Smooth muscle cell (in vitro differentiated cells): ENCODE results near the gene CALR3. TPM values are rescaled to one million over a fixed set of nuclear protein-coding genes. Genes with fewer than 3 reads are reported as not detected.
"Not testable (repeated sequence)": the region's sequence is repeated elsewhere in the genome, so short reads cannot be mapped to it uniquely, and the experiment has no call there.

Experiments
- DNase-seq: peaks from one replicate; lab custom pipeline; 2025; ENCODE audit not compliant: unreplicated experiment; lab: John Stamatoyannopoulos, UW
- H2AFZ ChIP-seq: fragments of 200-600 bp; sonication (generic); 2 replicates; pipeline ENCODE4 v1.6.0; 2016; ENCODE audit warnings: antibody characterized with exemption, low read depth, mild to moderate bottlenecking
- H3F3A ChIP-seq: fragments of 200-600 bp; sonication (generic); 2 replicates; pipeline ENCODE4 v1.6.0; 2017; ENCODE audit warnings: antibody characterized with exemption, low read depth
- H3K27ac ChIP-seq: fragments of 200-600 bp; sonication (generic); 2 replicates; pipeline ENCODE4 v1.5.1; 2016; ENCODE audit warnings: low read depth, mild to moderate bottlenecking
- H3K27me3 ChIP-seq: fragments of 200-600 bp; sonication (generic); 2 replicates; pipeline ENCODE4 v1.6.1; 2016; ENCODE audit warnings: low read depth, mild to moderate bottlenecking
- H3K36me3 ChIP-seq: fragments of 200-600 bp; sonication (generic); 2 replicates; pipeline ENCODE4 v1.5.1; 2016; ENCODE audit warnings: low read depth
- H3K4me1 ChIP-seq: fragments of 200-600 bp; sonication (generic); 2 replicates; pipeline ENCODE4 v1.5.1; 2016; ENCODE audit warnings: low read depth
- H3K4me2 ChIP-seq: fragments of 200-600 bp; sonication (generic); 2 replicates; pipeline ENCODE4 v1.6.0; 2016; ENCODE audit warnings: mild to moderate bottlenecking
- H3K4me3 ChIP-seq: fragments of 200-600 bp; sonication (generic); 2 replicates; pipeline ENCODE4 v1.5.1; 2016; ENCODE audit warnings: mild to moderate bottlenecking
- H3K79me2 ChIP-seq: fragments of 200-600 bp; sonication (generic); 2 replicates; pipeline ENCODE4 v1.6.0; 2016; ENCODE audit warnings: low read depth, mild to moderate bottlenecking
- H3K9ac ChIP-seq: fragments of 200-600 bp; sonication (generic); 2 replicates; pipeline ENCODE4 v1.6.0; 2016; ENCODE audit warnings: low read depth
- H3K9me3 ChIP-seq: fragments of 200-600 bp; sonication (generic); replicated peaks from 2 replicates; pipeline ENCODE4 v1.5.1; 2016; ENCODE audit warnings: low read depth
- H4K20me1 ChIP-seq: fragments of 200-600 bp; sonication (generic); 2 replicates; pipeline ENCODE4 v1.6.0; 2016; ENCODE audit warnings: low read depth
- CTCF ChIP-seq: fragments of 200-600 bp; sonication (generic); IDR thresholded peaks from 2 replicates; pipeline ENCODE4 v1.5.1; 2017; ENCODE audit warnings: borderline replicate concordance, mild to moderate bottlenecking, antibody characterized with exemption; ENCODE audit not compliant: insufficient read depth, poor library complexity, severe bottlenecking
- WGBS: methylation state at CpG from one replicate; pipeline ENCODE4 v1.1.7; 2016; ENCODE audit warnings: low lambda C conversion rate; 5-methylcytosine and 5-hydroxymethylcytosine counted together
- polyA plus RNA-seq: library from polyadenylated mRNA; unstranded; fragments of >200 nt; fragmentation: Nextera tagmentation; extraction: Ambion mirVana; gene quantifications from 2 replicates; pipeline ENCODE4 v1.2.1, GENCODE V29; 2016
- total RNA-seq: library from RNA; depleted of rRNA; stranded (reverse); fragments of >200 nt; gene quantifications from 2 replicates; pipeline ENCODE4 v1.2.3, GENCODE V29; 2014

CALR3 gene
- total and polyA plus RNA-seq, 2 experiments from 2014 or later: not detected

GRCh38 chr19:16472992-16473391, 23.0 kb downstream of the CALR3 start:
- Histone ChIP-seq H3K27ac (no peak overlapping the region), H3K27me3 (no peaks in the 10 kb centered on the region), H3K9me3 (no peaks in the 10 kb centered on the region), H3K4me2 (no peak overlapping the region), H3K4me3 (no peak overlapping the region), H2AFZ (no peak overlapping the region), H3K4me1 (peaks cover 11% of the 10 kb centered on the region), H3K79me2 (peaks cover 35% of the 10 kb centered on the region), H4K20me1 (peaks cover 32% of the 10 kb centered on the region), H3F3A (no peaks in the 10 kb centered on the region), H3K36me3 (no peaks in the 10 kb centered on the region), H3K9ac (no peak overlapping the region)
- no peak for TF ChIP-seq CTCF
- WGBS: 95% methylated on average over 2 of the region's 2 CpGs
- no peak for DNase-seq

GRCh38 chr19:16472559-16472899, 23.4 kb downstream of the CALR3 start:
- peak overlapping the region; percentile 92 for H3K4me3 ChIP-seq
- H3K79me2 ChIP-seq: peaks cover 40% of the 10 kb centered on the region
- 77% methylated on average over 2 of the region's 2 CpGs for WGBS
- H3K4me1 ChIP-seq: peaks cover 11% of the 10 kb centered on the region
- H3F3A ChIP-seq, H3K27ac ChIP-seq, H3K36me3 ChIP-seq, DNase-seq, H3K27me3 ChIP-seq, H3K9me3 ChIP-seq: not testable (repeated sequence)
- H3K4me2 ChIP-seq: peak overlapping the region; percentile 87
- peak overlapping the region; percentile 67 for H3K9ac ChIP-seq
- H2AFZ ChIP-seq: peak overlapping the region; percentile 82
- peaks cover 37% of the 10 kb centered on the region for H4K20me1 ChIP-seq

GRCh38 chr19:16470911-16471811, 24.8 kb downstream of the CALR3 start:
- H3K27me3 ChIP-seq: no peaks in the 10 kb centered on the region
- no peaks in the 10 kb centered on the region for H3K36me3 ChIP-seq
- peaks cover 11% of the 10 kb centered on the region for H3K4me1 ChIP-seq
- peaks cover 54% of the 10 kb centered on the region for H3K79me2 ChIP-seq
- H3K4me2 ChIP-seq: peak overlapping the region; percentile 100
- no peak for DNase-seq
- H4K20me1 ChIP-seq: peaks cover 51% of the 10 kb centered on the region
- H3K9me3 ChIP-seq: no peaks in the 10 kb centered on the region
- H3F3A ChIP-seq: no peaks in the 10 kb centered on the region
- peak overlapping the region; percentile 92 for H3K4me3 ChIP-seq
- peak overlapping the region; percentile 42 for H3K27ac ChIP-seq
- TF ChIP-seq CTCF: no peak
- peak overlapping the region; percentile 79 for H3K9ac ChIP-seq
- 2% methylated on average over 42 of the region's 67 CpGs for WGBS
- H2AFZ ChIP-seq: peak overlapping the region; percentile 81

GRCh38 chr19:16470541-16470910, 25.4 kb downstream of the CALR3 start:
- Histone ChIP-seq H3K9ac (no peak overlapping the region), H2AFZ (no peak overlapping the region), H3K27me3 (no peaks in the 10 kb centered on the region), H3K4me3 (peak overlapping the region; percentile 92), H3K9me3 (no peaks in the 10 kb centered on the region), H3F3A (no peaks in the 10 kb centered on the region), H3K4me1 (peaks cover 11% of the 10 kb centered on the region), H3K79me2 (peaks cover 60% of the 10 kb centered on the region), H4K20me1 (peaks cover 57% of the 10 kb centered on the region), H3K4me2 (peak overlapping the region; percentile 100), H3K27ac (no peak overlapping the region), H3K36me3 (no peaks in the 10 kb centered on the region)
- no peak for TF ChIP-seq CTCF
- no peak for DNase-seq
- WGBS: 39% methylated on average over 7 of the region's 7 CpGs
